Measurements from ENCODE around the gene CORO6. TPM values are rescaled to one million over a fixed set of nuclear protein-coding genes. Genes with fewer than 3 reads are reported as not detected.
A peak's percentile ranks its signal among the peaks of the same experiment; 100 is the strongest.

CORO6 gene
- total RNA-seq, 1 experiment from 2014 or later, result 2.3 TPM

DNA sequence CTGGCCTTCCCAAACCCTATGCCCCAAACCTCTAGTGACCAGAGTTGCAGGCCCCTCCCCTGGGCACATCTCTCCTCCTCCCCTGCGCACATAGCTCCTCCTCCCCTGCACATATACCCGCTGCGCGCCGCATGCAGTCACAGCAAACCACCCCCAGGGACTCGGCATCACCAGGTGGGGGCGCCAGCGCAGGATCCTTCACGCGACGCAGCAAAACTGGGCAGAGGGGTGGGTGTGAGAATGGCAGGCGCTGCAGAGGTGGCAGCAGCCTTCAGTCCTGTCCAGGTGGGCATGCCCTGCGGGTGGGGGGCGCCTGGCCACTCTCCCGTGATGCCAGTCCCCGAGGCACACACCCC is 5.6 kb downstream of the CORO6 start:
- Histone ChIP-seq H2BK5ac (ENCODE audit: insufficient read length, low read length) (no peak overlapping the region), H4K91ac (ENCODE audit: insufficient read length, low read depth, low read length) (no peak overlapping the region), H3K4me2 (ENCODE audit: insufficient read depth, insufficient read length, low read length) (peak overlapping the region; percentile 26), H3K79me1 (ENCODE audit: insufficient read depth, low read depth, low read length, poor library complexity, severe bottlenecking) (no peaks in the 10 kb centered on the region), H3K27ac (ENCODE audit: insufficient read length, low read depth, low read length) (no peak overlapping the region), H3K18ac (ENCODE audit: insufficient read length, low read depth, low read length) (no peak overlapping the region), H3K9ac (ENCODE audit: extremely low read depth, insufficient read length, low read length) (no peak overlapping the region), H3K56ac (ENCODE audit: insufficient read length, low read depth, low read length) (no peak overlapping the region), H3K4me1 (ENCODE audit: insufficient read depth, low read length) (peaks cover 3% of the 10 kb centered on the region; the same call in 1 of the 2 replicates), H2AK5ac (ENCODE audit: insufficient read length, low read length) (no peak overlapping the region), H2AFZ (ENCODE audit: low read length) (no peak overlapping the region), H3K4ac (ENCODE audit: low read depth, low read length) (no peak overlapping the region), H3K23ac (ENCODE audit: insufficient read length, low read depth, low read length) (no peak overlapping the region), H2BK20ac (ENCODE audit: low read depth, low read length, poor library complexity, severe bottlenecking) (no peak overlapping the region), H2BK15ac (ENCODE audit: low read depth, low read length) (no peak overlapping the region), H3K23me2 (ENCODE audit: insufficient read length, low read depth, low read length, poor library complexity, severe bottlenecking) (peaks cover 9% of the 10 kb centered on the region), H2BK120ac (ENCODE audit: low read depth, low read length, poor library complexity, severe bottlenecking) (no peak overlapping the region), H2BK12ac (ENCODE audit: insufficient read length, low read depth, low read length) (no peak overlapping the region), H3T11ph (ENCODE audit: low read length) (no peak overlapping the region), H3K9me3 (ENCODE audit: control insufficient read depth, low read depth, low read length) (no peaks in the 10 kb centered on the region), H4K20me1 (ENCODE audit: control insufficient read depth, insufficient read depth, insufficient read length) (no peaks in the 10 kb centered on the region), H4K8ac (replicated peaks; ENCODE audit: insufficient read length, low read depth, low read length) (no peak overlapping the region), H3K79me2 (ENCODE audit: insufficient read depth, low read length) (no peaks in the 10 kb centered on the region), H3K14ac (ENCODE audit: insufficient read depth, low read length) (no peak overlapping the region), H4K5ac (ENCODE audit: insufficient read length, low read depth, low read length) (no peak overlapping the region), H3K27me3 (ENCODE audit: insufficient read depth, low read length) (peaks cover 11% of the 10 kb centered on the region)
- DNase-seq, result peak; percentile 94
- H3K27me3 Mint-ChIP-seq (ENCODE audit: low read depth), result peaks cover 81% of the 10 kb centered on the region
- H3K4me1 Mint-ChIP-seq, result peaks cover 37 to 70% of the 10 kb centered on the region in 2 experiments
- WGBS (ENCODE audit: extremely low coverage, insufficient read length, low lambda C conversion rate), result no CpG with 5 or more reads among the region's 16 CpGs
- H3K4me3 Mint-ChIP-seq, result peak overlapping the region in 1 of 2 experiments; percentile 86; a peak in 3 of 5 replicates
- no peak overlapping the region for H3K27ac Mint-ChIP-seq
- H3K36me3 Mint-ChIP-seq (ENCODE audit: insufficient read depth in 1 of 3, low read depth in 3 of 3), result peaks cover 0 to 9% (median 2%) of the 10 kb centered on the region in 3 experiments; a peak in 2 of 7 replicates
- no peaks in the 10 kb centered on the region for H3K9me3 Mint-ChIP-seq
- TF ChIP-seq CTCF (conservative IDR thresholded peaks at IDR 0.05), result peak; percentile 75
